ENCODE data around the gene DCDC2B.

Gene DCDC2B

GRCh38 chr1:32197074-32197473 is 11.8 kb upstream of the DCDC2B start:
- no peak for FAIRE-seq
- DNase-seq (ENCODE audit: insufficient read length, low spot score): no peak
- TF ChIP-seq, protein P1, sequence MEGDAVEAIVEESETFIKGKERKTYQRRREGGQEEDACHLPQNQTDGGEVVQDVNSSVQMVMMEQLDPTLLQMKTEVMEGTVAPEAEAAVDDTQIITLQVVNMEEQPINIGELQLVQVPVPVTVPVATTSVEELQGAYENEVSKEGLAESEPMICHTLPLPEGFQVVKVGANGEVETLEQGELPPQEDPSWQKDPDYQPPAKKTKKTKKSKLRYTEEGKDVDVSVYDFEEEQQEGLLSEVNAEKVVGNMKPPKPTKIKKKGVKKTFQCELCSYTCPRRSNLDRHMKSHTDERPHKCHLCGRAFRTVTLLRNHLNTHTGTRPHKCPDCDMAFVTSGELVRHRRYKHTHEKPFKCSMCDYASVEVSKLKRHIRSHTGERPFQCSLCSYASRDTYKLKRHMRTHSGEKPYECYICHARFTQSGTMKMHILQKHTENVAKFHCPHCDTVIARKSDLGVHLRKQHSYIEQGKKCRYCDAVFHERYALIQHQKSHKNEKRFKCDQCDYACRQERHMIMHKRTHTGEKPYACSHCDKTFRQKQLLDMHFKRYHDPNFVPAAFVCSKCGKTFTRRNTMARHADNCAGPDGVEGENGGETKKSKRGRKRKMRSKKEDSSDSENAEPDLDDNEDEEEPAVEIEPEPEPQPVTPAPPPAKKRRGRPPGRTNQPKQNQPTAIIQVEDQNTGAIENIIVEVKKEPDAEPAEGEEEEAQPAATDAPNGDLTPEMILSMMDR (IDR thresholded peaks at IDR 0.05; ENCODE audit: insufficient read depth, missing control alignments): no peak

DNA sequence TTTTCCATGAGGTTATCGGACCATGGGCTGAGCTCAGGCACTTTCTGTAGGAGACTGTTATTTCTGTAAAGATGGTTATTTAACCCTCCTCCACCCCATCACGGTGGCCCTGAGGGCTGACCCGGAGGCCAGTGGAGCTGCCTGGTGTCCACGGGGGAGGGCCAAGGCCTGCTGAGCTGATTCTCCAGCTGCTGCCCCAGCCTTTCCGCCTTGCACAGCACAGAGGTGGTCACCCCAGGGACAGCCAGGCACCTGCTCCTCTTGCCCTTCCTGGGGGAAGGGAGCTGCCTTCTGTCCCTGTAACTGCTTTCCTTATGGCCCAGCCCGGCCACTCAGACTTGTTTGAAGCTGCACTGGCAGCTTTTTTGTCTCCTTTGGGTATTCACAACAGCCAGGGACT is 11.1 kb upstream of the DCDC2B start:
- TF ChIP-seq, protein P1 (IDR thresholded peaks at IDR 0.05; ENCODE audit: insufficient read depth, missing control alignments): no peak
- DNase-seq (ENCODE audit: insufficient read length, low spot score): no peak
- no peak for FAIRE-seq

GRCh38 chr1:32198237-32199042 is 10.4 kb upstream of the DCDC2B start:
- TF ChIP-seq, protein P1 (IDR thresholded peaks at IDR 0.05; ENCODE audit: insufficient read depth, missing control alignments): no peak
- DNase-seq (ENCODE audit: insufficient read length, low spot score) (no peak), FAIRE-seq (no peak)

GRCh38 chr1:32199043-32199716 is 9.7 kb upstream of the DCDC2B start:
- TF ChIP-seq, protein P1 (IDR thresholded peaks at IDR 0.05; ENCODE audit: insufficient read depth, missing control alignments): no peak
- FAIRE-seq (no peak), DNase-seq (ENCODE audit: insufficient read length, low spot score) (no peak)

GRCh38 chr1:32199717-32200072 is 9.2 kb upstream of the DCDC2B start:
- FAIRE-seq (no peak), DNase-seq (ENCODE audit: insufficient read length, low spot score) (no peak)

GRCh38 chr1:32200226-32201010 is 8.5 kb upstream of the DCDC2B start, which contains the start of gene CCDC28B:
Gene CCDC28B (plus strand): TSS chr1:32200595. CDS start chr1:32201936, 1,341 bp downstream.
- FAIRE-seq (no peak), DNase-seq (ENCODE audit: insufficient read length, low spot score) (peak; percentile 94)
- TF ChIP-seq, protein P1 (IDR thresholded peaks at IDR 0.05; ENCODE audit: insufficient read depth, missing control alignments): no peak

More at GRCh38 chr1:32199717-32200072, 9.2 kb upstream of the DCDC2B start:
- TF ChIP-seq, protein P1 (IDR thresholded peaks at IDR 0.05; ENCODE audit: insufficient read depth, missing control alignments): no peak

Measured in D721Med (cell line).